SK-N-SH (cell line): ENCODE data around the gene ZBTB46. TPM values are rescaled to one million over a fixed set of nuclear protein-coding genes. Genes with fewer than 3 reads are reported as not detected.

ENCODE experiments used
- CTCF ChIA-PET: fragments of 300-600, 350-600 bp; formaldehyde crosslinking; extraction: SDS; loops from one replicate; lab custom pipeline; 2021; lab: Yijun Ruan, JAX
- POLR2A ChIA-PET: fragments of 350-600 bp; sonication (Branson Sonifier 250); formaldehyde crosslinking; extraction: SDS; loops from one replicate; lab custom pipeline; 2020; ENCODE audit warnings: antibody characterized with exemption, inconsistent platforms; lab: Yijun Ruan, JAX
- DNase-seq: peaks from one replicate; pipeline ENCODE4 v3.0.0; 2012
- H2AFZ ChIP-seq: fragments of 200-600 bp; sonication (generic); 2 replicates; pipeline ENCODE4 v1.8.1; 2016; ENCODE audit warnings: antibody characterized with exemption, mild to moderate bottlenecking, low read depth
- H3F3A ChIP-seq: fragments of 200-600 bp; sonication (generic); replicated peaks from 2 replicates; pipeline ENCODE3; 2016; ENCODE audit warnings: antibody characterized with exemption, mild to moderate bottlenecking; ENCODE audit not compliant: insufficient read depth
- H3K27ac ChIP-seq, 2 experiments: fragments of 200-500 bp in 1 of 2; fragments of 200-600 bp in 1 of 2; sonication (Bioruptor generic) in 1 of 2; sonication (generic), shearing (Covaris generic) in 1 of 2; 2 replicates each; pipeline versions ENCODE4 v1.5.1 to v1.6.1; 2014 to 2016; ENCODE audit warnings: low read depth in 2 of 2, inconsistent platforms in 1 of 2, low read length in 1 of 2, mild to moderate bottlenecking in 1 of 2, mixed read lengths in 1 of 2
- H3K27me3 ChIP-seq: fragments of 200-600 bp; sonication (generic), shearing (Covaris generic); 2 replicates; pipeline ENCODE4 v1.6.1; 2016; ENCODE audit warnings: mixed run types; ENCODE audit not compliant: insufficient read depth
- H3K36me3 ChIP-seq, 2 experiments: fragments of 200-500 bp in 1 of 2; fragments of 200-600 bp in 1 of 2; sonication (Bioruptor generic) in 1 of 2; sonication (generic) in 1 of 2; replicated peaks in 1 of 2; 2 replicates each; pipeline versions ENCODE3 to v1.5.1; 2014 to 2016; ENCODE audit warnings: low read length in 1 of 2, mild to moderate bottlenecking in 1 of 2; ENCODE audit not compliant: insufficient read depth in 2 of 2, control insufficient read depth in 1 of 2
- H3K4me1 ChIP-seq, 2 experiments: fragments of 200-500 bp in 1 of 2; fragments of 200-600 bp in 1 of 2; sonication (Bioruptor generic) in 1 of 2; sonication (generic), shearing (Covaris generic) in 1 of 2; 2 replicates each; pipeline versions ENCODE4 v1.5.1 to v1.6.1; 2014 to 2016; ENCODE audit warnings: low read depth in 1 of 2, low read length in 1 of 2, mixed run types in 1 of 2; ENCODE audit not compliant: insufficient read depth in 2 of 2, control insufficient read depth in 1 of 2
- H3K4me2 ChIP-seq: fragments of 200-600 bp; sonication (generic), shearing (Covaris generic); 2 replicates; pipeline ENCODE4 v1.6.1; 2017; ENCODE audit warnings: mixed run types
- H3K4me3 ChIP-seq, 2 experiments: fragments of 200-500 bp in 1 of 2; fragments of 200-600 bp in 1 of 2; sonication (Bioruptor generic) in 1 of 2; sonication (generic), shearing (Covaris generic) in 1 of 2; 2 replicates each; pipeline versions ENCODE4 v1.5.1 to v1.8.1; 2014 to 2016; ENCODE audit warnings: low read depth in 2 of 2, inconsistent platforms in 1 of 2, low read length in 1 of 2, mild to moderate bottlenecking in 1 of 2, mixed read lengths in 1 of 2, moderate library complexity in 1 of 2
- H3K79me2 ChIP-seq: fragments of 200-600 bp; sonication (generic); 2 replicates; pipeline ENCODE4 v1.8.1; 2017; ENCODE audit warnings: mild to moderate bottlenecking; ENCODE audit not compliant: insufficient read depth
- H3K9ac ChIP-seq: fragments of 200-600 bp; sonication (generic); 2 replicates; pipeline ENCODE4 v1.6.1; 2017; ENCODE audit warnings: mixed run types
- H3K9me2 ChIP-seq: fragments of 200-600 bp; sonication (generic); 2 replicates; pipeline ENCODE4 v1.6.1; 2017; ENCODE audit warnings: mixed run types
- H3K9me3 ChIP-seq: fragments of 200-600 bp; sonication (generic); 2 replicates; pipeline ENCODE4 v1.6.1; 2017; ENCODE audit warnings: mixed run types, mild to moderate bottlenecking, moderate library complexity
- H4K20me1 ChIP-seq: fragments of 200-600 bp; sonication (generic); 2 replicates; pipeline ENCODE4 v1.6.1; 2017; ENCODE audit warnings: mild to moderate bottlenecking, mixed run types; ENCODE audit not compliant: insufficient read depth
- EP300 ChIP-seq, 2 experiments: IDR thresholded peaks; 2 replicates each; pipeline versions ENCODE4 v1.4.0 to v1.6.1; 2012; ENCODE audit warnings: borderline replicate concordance in 1 of 2, low read depth in 1 of 2, low read length in 1 of 2
- EZH2phosphoT487 ChIP-seq: fragments of 200-600 bp; sonication (generic); IDR thresholded peaks from 2 replicates; pipeline ENCODE4 v1.6.1; 2017; ENCODE audit warnings: low read depth, mixed run types, mild to moderate bottlenecking, antibody characterized with exemption, moderate library complexity, borderline replicate concordance
- FOXJ3 ChIP-seq: sonication (generic); formaldehyde crosslinking; IDR thresholded peaks from 2 replicates; pipeline ENCODE4 v1.5.1; 2020; ENCODE audit warnings: mild to moderate bottlenecking, missing genetic modification reagents
- FOXM1 ChIP-seq: IDR thresholded peaks from 2 replicates; pipeline ENCODE4 v1.4.0; 2012; ENCODE audit warnings: low read depth, mild to moderate bottlenecking
- POLR2AphosphoS5 ChIP-seq: IDR thresholded peaks from 2 replicates; pipeline ENCODE4 v1.6.1; 2012; ENCODE audit warnings: low read depth, low read length
- RCOR1 ChIP-seq: fragments of 150-350 bp; IDR thresholded peaks from 2 replicates; pipeline ENCODE4 v1.6.1; 2017; ENCODE audit warnings: antibody characterized with exemption, low read length
- RFX5 ChIP-seq: IDR thresholded peaks from 2 replicates; pipeline ENCODE4 v1.6.1; 2012; ENCODE audit warnings: mild to moderate bottlenecking, improper control_type of control experiment, low read length
- TAF1 ChIP-seq: IDR thresholded peaks from 2 replicates; pipeline ENCODE4 v1.6.1; 2012; ENCODE audit warnings: low read depth, mild to moderate bottlenecking, low read length, moderate library complexity, borderline replicate concordance
- TEAD4 ChIP-seq: IDR thresholded peaks from 2 replicates; pipeline ENCODE4 v1.4.0; 2012; ENCODE audit warnings: mild to moderate bottlenecking, borderline replicate concordance; ENCODE audit not compliant: insufficient read depth
- WGBS: methylation state at CpG from one replicate; pipeline ENCODE4 v1.1.6; 2017; ENCODE audit warnings: low lambda C conversion rate; 5-methylcytosine and 5-hydroxymethylcytosine counted together
- polyA plus RNA-seq, 3 experiments: library from polyadenylated mRNA; depleted of rRNA; stranded (reverse); fragments of >200 nt; gene quantifications; 2 replicates each; pipeline ENCODE4 v1.2.3, GENCODE V29; 2012
- TF ChIP-seq, protein P1 (sequence below): IDR thresholded peaks from 2 replicates; pipeline ENCODE4; 2012
- TF ChIP-seq, protein P2 (sequence below): IDR thresholded peaks from 2 replicates; pipeline ENCODE4 v1.6.1; 2012; ENCODE audit warnings: mild to moderate bottlenecking, low read depth, low read length, moderate library complexity
- TF ChIP-seq, protein P3 (sequence below): fragments of 200-600 bp; sonication (generic); IDR thresholded peaks from 2 replicates; pipeline ENCODE4 v1.6.1; 2017; ENCODE audit warnings: antibody characterized with exemption, mild to moderate bottlenecking, moderate library complexity
- TF ChIP-seq, protein P4 (sequence below): IDR thresholded peaks from 2 replicates; pipeline ENCODE4 v1.4.0; 2012; ENCODE audit warnings: low read depth, borderline replicate concordance

Gene ZBTB46
- polyA plus RNA-seq, 1 of the 3 experiments (the other 2 are of a cell fraction), result 0.15 TPM

DNA sequence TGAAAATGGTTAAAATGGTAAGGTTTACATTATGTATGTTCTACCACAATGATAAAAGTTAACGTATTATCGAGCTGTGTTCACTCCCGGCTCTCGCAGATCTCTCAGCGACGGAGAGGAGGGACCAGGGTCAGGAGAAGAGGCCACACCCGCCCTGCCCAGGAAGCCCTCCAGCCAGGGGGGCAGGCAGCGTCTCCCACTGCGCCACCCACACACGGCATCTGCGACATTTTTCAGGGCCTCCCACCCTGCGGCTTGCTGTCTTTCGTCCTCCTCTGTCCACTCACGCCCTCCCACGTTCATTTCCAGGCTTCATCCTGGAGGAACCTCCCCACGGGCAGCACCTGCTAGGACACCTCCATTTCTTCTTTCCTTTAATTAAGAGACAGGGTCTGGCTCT is 43.3 kb downstream of the ZBTB46 start (continued):
- TF ChIP-seq TEAD4 (no peak), POLR2AphosphoS5 (no peak), RFX5 (no peak), FOXM1 (no peak), FOXJ3 (CRISPR knock-in tag) (no peak)
- TF ChIP-seq, protein P1, sequence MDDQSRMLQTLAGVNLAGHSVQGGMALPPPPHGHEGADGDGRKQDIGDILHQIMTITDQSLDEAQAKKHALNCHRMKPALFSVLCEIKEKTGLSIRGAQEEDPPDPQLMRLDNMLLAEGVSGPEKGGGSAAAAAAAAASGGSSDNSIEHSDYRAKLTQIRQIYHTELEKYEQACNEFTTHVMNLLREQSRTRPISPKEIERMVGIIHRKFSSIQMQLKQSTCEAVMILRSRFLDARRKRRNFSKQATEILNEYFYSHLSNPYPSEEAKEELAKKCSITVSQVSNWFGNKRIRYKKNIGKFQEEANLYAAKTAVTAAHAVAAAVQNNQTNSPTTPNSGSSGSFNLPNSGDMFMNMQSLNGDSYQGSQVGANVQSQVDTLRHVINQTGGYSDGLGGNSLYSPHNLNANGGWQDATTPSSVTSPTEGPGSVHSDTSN, result no peak
- TF ChIP-seq, protein P2, sequence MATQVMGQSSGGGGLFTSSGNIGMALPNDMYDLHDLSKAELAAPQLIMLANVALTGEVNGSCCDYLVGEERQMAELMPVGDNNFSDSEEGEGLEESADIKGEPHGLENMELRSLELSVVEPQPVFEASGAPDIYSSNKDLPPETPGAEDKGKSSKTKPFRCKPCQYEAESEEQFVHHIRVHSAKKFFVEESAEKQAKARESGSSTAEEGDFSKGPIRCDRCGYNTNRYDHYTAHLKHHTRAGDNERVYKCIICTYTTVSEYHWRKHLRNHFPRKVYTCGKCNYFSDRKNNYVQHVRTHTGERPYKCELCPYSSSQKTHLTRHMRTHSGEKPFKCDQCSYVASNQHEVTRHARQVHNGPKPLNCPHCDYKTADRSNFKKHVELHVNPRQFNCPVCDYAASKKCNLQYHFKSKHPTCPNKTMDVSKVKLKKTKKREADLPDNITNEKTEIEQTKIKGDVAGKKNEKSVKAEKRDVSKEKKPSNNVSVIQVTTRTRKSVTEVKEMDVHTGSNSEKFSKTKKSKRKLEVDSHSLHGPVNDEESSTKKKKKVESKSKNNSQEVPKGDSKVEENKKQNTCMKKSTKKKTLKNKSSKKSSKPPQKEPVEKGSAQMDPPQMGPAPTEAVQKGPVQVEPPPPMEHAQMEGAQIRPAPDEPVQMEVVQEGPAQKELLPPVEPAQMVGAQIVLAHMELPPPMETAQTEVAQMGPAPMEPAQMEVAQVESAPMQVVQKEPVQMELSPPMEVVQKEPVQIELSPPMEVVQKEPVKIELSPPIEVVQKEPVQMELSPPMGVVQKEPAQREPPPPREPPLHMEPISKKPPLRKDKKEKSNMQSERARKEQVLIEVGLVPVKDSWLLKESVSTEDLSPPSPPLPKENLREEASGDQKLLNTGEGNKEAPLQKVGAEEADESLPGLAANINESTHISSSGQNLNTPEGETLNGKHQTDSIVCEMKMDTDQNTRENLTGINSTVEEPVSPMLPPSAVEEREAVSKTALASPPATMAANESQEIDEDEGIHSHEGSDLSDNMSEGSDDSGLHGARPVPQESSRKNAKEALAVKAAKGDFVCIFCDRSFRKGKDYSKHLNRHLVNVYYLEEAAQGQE, result no peak

DNA sequence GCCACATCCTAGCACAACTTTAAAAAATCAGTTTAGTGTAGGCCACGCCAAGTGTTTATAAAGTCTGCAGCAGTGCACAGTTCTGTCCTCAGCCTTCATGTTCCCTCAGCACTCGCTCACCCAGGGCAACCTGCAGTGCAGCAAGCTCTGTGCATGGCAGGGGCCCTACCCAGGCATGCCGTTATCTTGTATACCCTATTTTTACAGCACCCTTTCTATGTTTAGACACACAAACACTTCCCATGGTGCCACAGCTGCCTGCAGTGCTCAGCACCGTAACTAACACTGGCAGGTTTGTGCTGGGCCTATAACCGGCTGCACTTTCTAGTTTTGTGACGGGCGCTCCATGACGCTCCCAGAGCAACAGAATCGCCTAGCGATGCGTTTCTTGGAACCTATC is 43.8 kb downstream of the ZBTB46 start:
- no peaks in the 10 kb centered on the region for H3F3A ChIP-seq
- no peaks in the 10 kb centered on the region for H3K9me3 ChIP-seq
- no peak for DNase-seq
- no peaks in the 10 kb centered on the region for H3K9me2 ChIP-seq
- POLR2A ChIA-PET, result no interaction called here
- CTCF ChIA-PET, result interaction anchor here (1.3 to 5.6 kb wide), 13 partner anchors 8 to 187 kb away, joined by 3 to 103 read pairs (median 7); partner anchors contain the start of gene TPD52L2
- H3K4me1 ChIP-seq, result no peaks in the 10 kb centered on the region
- no peak overlapping the region for H3K9ac ChIP-seq
- H2AFZ ChIP-seq, result no peak overlapping the region
- H3K4me2 ChIP-seq, result no peak overlapping the region
- WGBS, result 81% methylated on average over 10 of the region's 11 CpGs
- H3K4me3 ChIP-seq, result no peak overlapping the region
- H3K36me3 ChIP-seq, result no peaks in the 10 kb centered on the region
- H3K27me3 ChIP-seq, result no peaks in the 10 kb centered on the region
- H4K20me1 ChIP-seq, result no peaks in the 10 kb centered on the region
- TF ChIP-seq FOXM1 (no peak), POLR2AphosphoS5 (no peak), RCOR1 (no peak), TAF1 (no peak), EZH2phosphoT487 (no peak), EP300 (IDR thresholded peaks at IDR 0.05; ENCODE audit: borderline replicate concordance in 1 of 2, low read depth in 1 of 2, low read length in 1 of 2) (no peak)
- TF ChIP-seq, protein P3, sequence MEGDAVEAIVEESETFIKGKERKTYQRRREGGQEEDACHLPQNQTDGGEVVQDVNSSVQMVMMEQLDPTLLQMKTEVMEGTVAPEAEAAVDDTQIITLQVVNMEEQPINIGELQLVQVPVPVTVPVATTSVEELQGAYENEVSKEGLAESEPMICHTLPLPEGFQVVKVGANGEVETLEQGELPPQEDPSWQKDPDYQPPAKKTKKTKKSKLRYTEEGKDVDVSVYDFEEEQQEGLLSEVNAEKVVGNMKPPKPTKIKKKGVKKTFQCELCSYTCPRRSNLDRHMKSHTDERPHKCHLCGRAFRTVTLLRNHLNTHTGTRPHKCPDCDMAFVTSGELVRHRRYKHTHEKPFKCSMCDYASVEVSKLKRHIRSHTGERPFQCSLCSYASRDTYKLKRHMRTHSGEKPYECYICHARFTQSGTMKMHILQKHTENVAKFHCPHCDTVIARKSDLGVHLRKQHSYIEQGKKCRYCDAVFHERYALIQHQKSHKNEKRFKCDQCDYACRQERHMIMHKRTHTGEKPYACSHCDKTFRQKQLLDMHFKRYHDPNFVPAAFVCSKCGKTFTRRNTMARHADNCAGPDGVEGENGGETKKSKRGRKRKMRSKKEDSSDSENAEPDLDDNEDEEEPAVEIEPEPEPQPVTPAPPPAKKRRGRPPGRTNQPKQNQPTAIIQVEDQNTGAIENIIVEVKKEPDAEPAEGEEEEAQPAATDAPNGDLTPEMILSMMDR, result no peak
- TF ChIP-seq, protein P2, result no peak
- TF ChIP-seq, protein P4, sequence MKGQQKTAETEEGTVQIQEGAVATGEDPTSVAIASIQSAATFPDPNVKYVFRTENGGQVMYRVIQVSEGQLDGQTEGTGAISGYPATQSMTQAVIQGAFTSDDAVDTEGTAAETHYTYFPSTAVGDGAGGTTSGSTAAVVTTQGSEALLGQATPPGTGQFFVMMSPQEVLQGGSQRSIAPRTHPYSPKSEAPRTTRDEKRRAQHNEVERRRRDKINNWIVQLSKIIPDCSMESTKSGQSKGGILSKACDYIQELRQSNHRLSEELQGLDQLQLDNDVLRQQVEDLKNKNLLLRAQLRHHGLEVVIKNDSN, result no peak
- H3K27ac ChIP-seq, result no peak overlapping the region
- H3K79me2 ChIP-seq, result no peaks in the 10 kb centered on the region
